Measurements from ENCODE around the gene CRIM1. TPM values are rescaled to one million over a fixed set of nuclear protein-coding genes. Genes with fewer than 3 reads are reported as not detected.

Gene CRIM1
- total RNA-seq, 1 experiment from 2014 or later, result 27.6 TPM

GRCh38 chr2:36487947-36488346 lies 132.4 kb downstream of the CRIM1 start:
- Histone ChIP-seq H2BK20ac (ENCODE audit: low read depth, low read length, poor library complexity, severe bottlenecking) (no peak overlapping the region), H3K14ac (ENCODE audit: insufficient read depth, low read length) (no peak overlapping the region), H3K4ac (ENCODE audit: low read depth, low read length) (no peak overlapping the region), H2BK120ac (ENCODE audit: low read depth, low read length, poor library complexity, severe bottlenecking) (no peak overlapping the region), H4K20me1 (ENCODE audit: control insufficient read depth, insufficient read depth, insufficient read length) (no peaks in the 10 kb centered on the region), H3K79me1 (ENCODE audit: insufficient read depth, low read depth, low read length, poor library complexity, severe bottlenecking) (peaks cover 4% of the 10 kb centered on the region), H3K9me3 (ENCODE audit: control insufficient read depth, low read depth, low read length) (no peaks in the 10 kb centered on the region), H4K8ac (replicated peaks; ENCODE audit: insufficient read length, low read depth, low read length) (no peak overlapping the region), H4K91ac (ENCODE audit: insufficient read length, low read depth, low read length) (no peak overlapping the region), H2BK12ac (ENCODE audit: insufficient read length, low read depth, low read length) (no peak overlapping the region), H3K23ac (ENCODE audit: insufficient read length, low read depth, low read length) (no peak overlapping the region), H3K79me2 (ENCODE audit: insufficient read depth, low read length) (no peaks in the 10 kb centered on the region), H3K9ac (ENCODE audit: extremely low read depth, insufficient read length, low read length) (no peak overlapping the region), H2AK5ac (ENCODE audit: insufficient read length, low read length) (no peak overlapping the region), H3T11ph (ENCODE audit: low read length) (no peak overlapping the region), H3K4me2 (ENCODE audit: insufficient read depth, insufficient read length, low read length) (no peak overlapping the region), H3K27ac (ENCODE audit: insufficient read length, low read depth, low read length) (no peak overlapping the region), H2AFZ (ENCODE audit: low read length) (no peak overlapping the region), H3K23me2 (ENCODE audit: insufficient read length, low read depth, low read length, poor library complexity, severe bottlenecking) (no peaks in the 10 kb centered on the region), H3K4me1 (ENCODE audit: insufficient read depth, low read length) (peaks cover 2% of the 10 kb centered on the region; the same call in 1 of the 2 replicates), H2BK15ac (ENCODE audit: low read depth, low read length) (no peak overlapping the region), H3K56ac (ENCODE audit: insufficient read length, low read depth, low read length) (no peak overlapping the region), H2BK5ac (ENCODE audit: insufficient read length, low read length) (no peak overlapping the region), H3K27me3 (ENCODE audit: insufficient read depth, low read length) (no peaks in the 10 kb centered on the region), H3K18ac (ENCODE audit: insufficient read length, low read depth, low read length) (no peak overlapping the region), H4K5ac (ENCODE audit: insufficient read length, low read depth, low read length) (no peak overlapping the region)
- Mint-ChIP-seq H3K27me3 (ENCODE audit: low read depth) (no peaks in the 10 kb centered on the region), H3K36me3 (ENCODE audit: insufficient read depth in 1 of 3, low read depth in 3 of 3) (peaks cover 0 to 19% (median 0%) of the 10 kb centered on the region in 3 experiments; a peak in 3 of 7 replicates), H3K9me3 (no peaks in the 10 kb centered on the region; a peak in 1 of 5 replicates), H3K27ac (no peak overlapping the region), H3K4me3 (no peak overlapping the region), H3K4me1 (peaks cover 9 to 19% of the 10 kb centered on the region in 2 experiments)
- no peak for DNase-seq
- TF ChIP-seq CTCF (conservative IDR thresholded peaks at IDR 0.05), result no peak
- no CpG with 5 or more reads among the region's 4 CpGs for WGBS (ENCODE audit: extremely low coverage, insufficient read length, low lambda C conversion rate)
